CD14-positive monocyte (primary cell): ENCODE results near the gene RNF19B. TPM values are rescaled to one million over a fixed set of nuclear protein-coding genes. Genes with fewer than 3 reads are reported as not detected.

Experiments
- DNase-seq, 3 donors: peaks; one replicate each; pipeline ENCODE4 v3.0.0-alpha.2; 2011 to 2022
- H2AFZ ChIP-seq: 2 replicates; pipeline ENCODE4 v1.6.0; 2012; ENCODE audit warnings: mild to moderate bottlenecking, low read depth, low read length, inconsistent platforms; ENCODE audit not compliant: insufficient read depth, poor library complexity, severe bottlenecking
- H3K27ac ChIP-seq, 2 donors: 1 replicate in 1 of 2; 2 replicates in 1 of 2; pipeline ENCODE4 v1.5.1; 2012 to 2013; ENCODE audit warnings: low read length in 2 of 2, control low read depth in 1 of 2, inconsistent platforms in 1 of 2, low read depth in 1 of 2, mild to moderate bottlenecking in 1 of 2
- H3K27me3 ChIP-seq, 2 donors: one replicate each; pipeline versions ENCODE4 v1.6.0 to v1.6.1; 2011 to 2013; ENCODE audit warnings: low read length in 2 of 2; ENCODE audit not compliant: control insufficient read depth in 2 of 2, insufficient read depth in 2 of 2
- H3K36me3 ChIP-seq, 2 donors: replicated peaks in 1 of 2; 1 replicate in 1 of 2; 2 replicates in 1 of 2; pipeline versions ENCODE4 v1.5.1 to v1.6.1; 2012 to 2013; ENCODE audit warnings: low read length in 2 of 2, control low read depth in 1 of 2, inconsistent platforms in 1 of 2, mild to moderate bottlenecking in 1 of 2; ENCODE audit not compliant: insufficient read depth in 2 of 2, control insufficient read depth in 1 of 2
- H3K4me1 ChIP-seq, 2 donors: 1 replicate in 1 of 2; 2 replicates in 1 of 2; pipeline versions ENCODE4 v1.5.1 to v1.6.1; 2012 to 2013; ENCODE audit warnings: low read length in 2 of 2, control low read depth in 1 of 2, inconsistent platforms in 1 of 2, mild to moderate bottlenecking in 1 of 2, moderate library complexity in 1 of 2; ENCODE audit not compliant: insufficient read depth in 2 of 2, control insufficient read depth in 1 of 2
- H3K4me2 ChIP-seq: replicated peaks from 2 replicates; pipeline ENCODE3; 2012; ENCODE audit warnings: low read length, moderate library complexity, mild to moderate bottlenecking; ENCODE audit not compliant: poor library complexity, severe bottlenecking; ENCODE audit errors: extremely low read depth
- H3K4me3 ChIP-seq, 3 experiments: fragments of 200-600 bp in 1 of 3; sonication (generic) in 1 of 3; replicated peaks in 1 of 3; 1 replicate in 2 of 3; 2 replicates in 1 of 3; pipeline ENCODE4 v1.5.1; 2011 to 2013; ENCODE audit warnings: low read length in 3 of 3, mild to moderate bottlenecking in 3 of 3, control low read depth in 2 of 3, low read depth in 2 of 3, inconsistent platforms in 1 of 3, moderate library complexity in 1 of 3
- H3K79me2 ChIP-seq: 2 replicates; pipeline ENCODE4 v1.6.0; 2012; ENCODE audit warnings: mild to moderate bottlenecking, control low read depth, inconsistent platforms, low read length, moderate library complexity; ENCODE audit not compliant: insufficient read depth
- H3K9ac ChIP-seq: 2 replicates; pipeline ENCODE4 v1.6.0; 2017; ENCODE audit warnings: low read length, mild to moderate bottlenecking; ENCODE audit not compliant: insufficient read depth, poor library complexity, severe bottlenecking
- H3K9me3 ChIP-seq, 2 donors: replicated peaks in 1 of 2; 1 replicate in 1 of 2; 2 replicates in 1 of 2; pipeline versions ENCODE4 v1.5.1 to v1.6.1; 2012 to 2013; ENCODE audit warnings: low read length in 2 of 2, control low read depth in 1 of 2; ENCODE audit not compliant: control insufficient read depth in 1 of 2, insufficient read depth in 1 of 2
- H4K20me1 ChIP-seq: 2 replicates; pipeline ENCODE4 v1.6.0; 2012; ENCODE audit warnings: mild to moderate bottlenecking, low read length, control low read depth, moderate library complexity; ENCODE audit not compliant: insufficient read depth
- H3K27ac Mint-ChIP-seq, 7 donors: one replicate each; pipeline ENCODE4 v1.8.0; 2020; ENCODE audit warnings: mild to moderate bottlenecking in 7 of 7, mixed read lengths in 7 of 7, moderate library complexity in 6 of 7, inconsistent platforms in 2 of 7
- H3K27me3 Mint-ChIP-seq, 3 donors: one replicate each; pipeline ENCODE4 v1.8.0; 2021 to 2022; ENCODE audit warnings: low read depth in 3 of 3, mild to moderate bottlenecking in 3 of 3, mixed read lengths in 3 of 3, moderate library complexity in 3 of 3, inconsistent platforms in 1 of 3
- H3K36me3 Mint-ChIP-seq, 2 donors: one replicate each; pipeline ENCODE4 v1.8.0; 2020; ENCODE audit warnings: mixed read lengths in 2 of 2, inconsistent platforms in 1 of 2, mild to moderate bottlenecking in 1 of 2
- H3K4me1 Mint-ChIP-seq: one replicate; pipeline ENCODE4 v1.8.0; 2020; ENCODE audit warnings: mild to moderate bottlenecking, mixed read lengths
- H3K4me3 Mint-ChIP-seq, 2 donors: one replicate each; pipeline ENCODE4 v1.8.0; 2020; ENCODE audit warnings: mild to moderate bottlenecking in 2 of 2, mixed read lengths in 2 of 2, moderate library complexity in 1 of 2
- H3K9me3 Mint-ChIP-seq, 7 donors: one replicate each; pipeline ENCODE4 v1.8.0; 2020 to 2022; ENCODE audit warnings: mixed read lengths in 7 of 7, mild to moderate bottlenecking in 6 of 7, moderate library complexity in 6 of 7, inconsistent platforms in 2 of 7
- CTCF ChIP-seq: fragments of 200-600 bp; IDR thresholded peaks from one replicate; pipeline ENCODE4 v1.8.0; 2022; ENCODE audit warnings: antibody characterized with exemption, mild to moderate bottlenecking
- WGBS: methylation state at CpG from one replicate; pipeline ENCODE4 v1.1.5; 2013; ENCODE audit warnings: missing lambda C conversion rate; ENCODE audit not compliant: insufficient coverage; 5-methylcytosine and 5-hydroxymethylcytosine counted together
- intact Hi-C, 2 donors: fragments of 100-400 bp; cut with micrococcal nuclease; formaldehyde crosslinking; loops; one replicate each; pipeline versions ENCODE4 v1.15.0 to v1.15.1; 2023
- polyA plus RNA-seq, 3 donors: library from polyadenylated mRNA; depleted of rRNA in 1 of 3; unstranded in 2 of 3; stranded (reverse) in 1 of 3; fragments of 300-500 nt in 2 of 3; fragments of >200 nt in 1 of 3; fragmentation: Illumina TruSeq in 2 of 3; gene quantifications; 1 replicate in 2 of 3; 2 replicates in 1 of 3; pipeline ENCODE4 v1.2.3, GENCODE V29; 2012 to 2021

Gene RNF19B
- polyA plus RNA-seq, 3 donors = 4.1 to 106 (median 5.8) TPM

- Histone ChIP-seq H3K4me3 (no peak overlapping the region), H2AFZ (no peak overlapping the region), H3K27me3 (no peaks in the 10 kb centered on the region), H3K9ac (no peak overlapping the region), H3K4me1 (peaks cover 95 to 100% of the 10 kb centered on the region in 2 donors), H4K20me1 (no peaks in the 10 kb centered on the region), H3K9me3 (no peaks in the 10 kb centered on the region), H3K27ac (peak overlapping the region; percentile 14 to 67), H3K36me3 (no peaks in the 10 kb centered on the region), H3K4me2 (no peak overlapping the region), H3K79me2 (no peaks in the 10 kb centered on the region)
- Mint-ChIP-seq H3K4me3 (no peak overlapping the region), H3K9me3 (no peaks in the 10 kb centered on the region), H3K4me1 (peaks cover 91% of the 10 kb centered on the region), H3K27me3 (peaks cover 0 to 2% (median 1%) of the 10 kb centered on the region in 3 donors), H3K36me3 (peaks cover 10 to 11% of the 10 kb centered on the region in 2 donors), H3K27ac (peak overlapping the region in 6 of 7 donors; percentile 68 to 92 (median 78))
- no peak for TF ChIP-seq CTCF
- 89% methylated on average over 1 of the region's 1 CpG for WGBS
- DNase-seq = no peak
- intact Hi-C loops = no loop called here
Observed at GRCh38 chr1:32985226-32985625, 20.6 kb upstream of the RNF19B start.

- no CpG with 5 or more reads among the region's 1 CpG for WGBS
- peak overlapping the region in 1 of 2 donors; percentile 30 for H3K4me3 Mint-ChIP-seq
- H3K36me3 ChIP-seq = no peaks in the 10 kb centered on the region
- H3K79me2 ChIP-seq = no peaks in the 10 kb centered on the region
- intact Hi-C loops = no loop called here
- H3K4me3 ChIP-seq = no peak overlapping the region
- TF ChIP-seq CTCF = no peak
- peaks cover 0 to 2% (median 1%) of the 10 kb centered on the region in 3 donors for H3K27me3 Mint-ChIP-seq
- H3K27ac ChIP-seq = peak overlapping the region; percentile 66 to 67
- H3K9me3 ChIP-seq = no peaks in the 10 kb centered on the region
- H3K4me1 Mint-ChIP-seq = peaks cover 90% of the 10 kb centered on the region
- DNase-seq = peak; percentile 56 to 90 (median 56)
- H4K20me1 ChIP-seq = no peaks in the 10 kb centered on the region
- H3K27ac Mint-ChIP-seq = peak overlapping the region; percentile 73 to 92 (median 85)
- H3K9me3 Mint-ChIP-seq = no peaks in the 10 kb centered on the region
- H3K4me2 ChIP-seq = peak overlapping the region; percentile 4
- H2AFZ ChIP-seq = no peak overlapping the region
- H3K4me1 ChIP-seq = peaks cover 95 to 100% of the 10 kb centered on the region in 2 donors
- H3K9ac ChIP-seq = no peak overlapping the region
- H3K36me3 Mint-ChIP-seq = peaks cover 10 to 11% of the 10 kb centered on the region in 2 donors
- no peaks in the 10 kb centered on the region for H3K27me3 ChIP-seq
Observed at GRCh38 chr1:32984455-32985171, 20.0 kb upstream of the RNF19B start.
